Tongue (tissue), 2 donors: ENCODE data around the gene RRAGC. TPM values are rescaled to one million over a fixed set of nuclear protein-coding genes. Genes with fewer than 3 reads are reported as not detected.
"Not testable (repeated sequence)": the region's sequence is repeated elsewhere in the genome, so short reads cannot be mapped to it uniquely, and the experiment has no call there.

Experiments used
- DNase-seq: peaks from one replicate; pipeline ENCODE4 v3.0.0-alpha.2; 2015
- total RNA-seq: library from RNA; depleted of rRNA; stranded (reverse); fragments of >200 nt; gene quantifications from one replicate; pipeline ENCODE4 v1.2.3, GENCODE V29; 2014

RRAGC gene
- total RNA-seq, 1 donor from 2014 or later: 28.0 TPM

DNA sequence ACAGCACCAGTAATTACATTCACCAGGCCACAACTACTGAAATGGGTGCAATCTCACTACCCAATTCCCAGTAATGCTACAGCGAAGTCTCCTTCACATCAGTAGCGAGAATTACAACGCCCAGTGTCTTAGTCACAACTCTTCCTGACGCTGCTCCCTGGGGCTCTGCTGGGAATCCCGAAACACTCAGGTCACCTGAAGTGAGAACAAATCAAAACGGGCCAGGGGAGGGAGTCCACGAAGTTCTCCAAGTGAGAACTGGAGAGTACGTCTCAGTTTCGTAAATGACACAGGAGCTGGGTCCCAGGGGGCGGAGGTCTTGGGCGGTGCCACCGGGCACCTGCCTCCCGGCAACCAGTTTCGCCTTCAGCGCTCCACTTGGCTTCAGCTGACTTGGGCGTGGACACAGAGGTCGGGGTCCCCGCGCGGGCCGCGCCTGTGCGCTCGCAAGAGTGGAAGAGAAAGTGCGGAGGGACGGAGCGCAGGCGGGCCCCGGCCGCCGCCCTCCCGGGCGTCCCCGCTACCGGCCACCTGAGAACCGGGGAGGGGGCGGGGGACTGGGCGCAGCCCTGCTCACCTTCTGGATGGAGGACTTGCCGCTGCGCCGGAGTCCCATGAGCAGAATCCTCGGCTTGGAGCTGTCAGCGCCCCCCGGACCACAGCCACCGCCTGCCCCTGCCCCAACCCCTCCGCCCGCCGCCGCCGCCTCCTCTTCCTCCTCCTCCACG lies 575 bp downstream of the RRAGC start:
- DNase-seq: peak; percentile 53

DNA sequence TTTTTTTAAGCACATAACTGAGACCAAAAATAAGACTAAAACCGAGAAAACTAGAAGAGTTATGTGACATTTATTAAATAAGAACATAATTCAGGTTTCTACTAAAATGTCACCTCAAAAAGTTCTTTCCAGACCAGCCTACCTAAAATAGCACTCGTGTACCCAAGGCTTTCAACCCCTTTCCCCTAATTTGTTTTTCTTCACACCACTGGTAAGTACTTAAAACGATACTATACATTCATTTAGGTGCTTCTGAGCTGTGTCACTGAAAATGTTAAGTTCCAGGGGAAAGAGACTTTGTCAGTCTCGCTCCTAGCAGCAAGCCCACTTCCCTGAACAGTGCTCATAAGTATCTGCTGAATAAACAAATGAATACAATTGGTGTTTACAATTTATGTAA lies 6.8 kb downstream of the RRAGC start:
- DNase-seq: no peak

DNA sequence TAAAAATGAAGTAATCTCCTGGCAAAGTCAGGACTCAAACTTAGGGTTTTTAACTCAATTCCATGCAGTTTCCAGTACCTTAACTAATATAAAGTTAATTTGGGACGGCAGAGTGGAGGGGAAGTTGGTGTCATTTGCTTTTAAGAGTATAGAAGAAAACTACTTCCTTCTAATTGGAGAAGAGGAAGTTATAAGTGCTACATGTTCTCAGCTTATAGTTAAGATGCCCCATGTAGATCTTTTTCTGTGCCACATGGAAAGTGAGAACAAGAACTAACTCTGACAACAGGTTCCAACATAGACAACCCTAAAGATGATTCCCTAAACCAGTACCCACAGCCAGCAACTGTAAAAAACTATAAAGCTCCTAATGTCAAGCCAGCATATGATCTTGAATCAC lies 11.5 kb downstream of the RRAGC start:
- DNase-seq: no peak

DNA sequence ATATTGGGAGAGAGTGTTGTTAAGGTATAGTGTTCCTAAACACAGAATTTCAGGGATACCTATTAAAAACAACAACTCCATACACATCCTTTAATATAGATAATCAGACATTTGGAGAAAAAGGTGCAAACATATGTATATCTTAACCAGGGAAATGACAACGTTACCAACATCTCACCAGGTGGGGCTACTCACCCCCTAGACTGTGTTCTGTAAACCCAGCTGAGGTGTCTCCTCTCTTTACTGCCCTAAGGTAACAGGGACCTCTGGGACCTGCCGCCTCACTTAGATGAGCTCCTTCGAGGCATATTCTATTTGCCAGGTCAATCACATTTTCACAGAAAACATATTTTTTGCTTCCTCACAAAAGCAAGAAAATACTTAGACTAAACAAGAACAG lies 13.4 kb downstream of the RRAGC start:
- no peak for DNase-seq

DNA sequence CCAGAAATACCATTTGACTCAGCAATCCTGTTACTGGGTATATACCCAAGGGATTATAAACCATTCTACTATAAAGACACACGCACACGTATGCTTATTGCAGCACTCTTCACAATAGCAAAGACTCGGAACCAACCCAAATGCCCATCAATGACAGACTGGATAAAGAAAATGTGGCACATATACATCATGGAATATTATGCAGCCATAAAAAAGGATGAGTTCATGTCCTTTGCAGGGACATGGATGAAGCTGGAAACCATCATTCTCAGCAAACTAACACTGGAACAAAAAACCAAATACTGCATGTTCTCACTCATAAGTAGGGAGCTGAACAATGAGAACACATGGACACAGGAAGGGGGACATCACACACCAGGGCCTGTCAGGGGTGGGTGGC lies 14.5 kb downstream of the RRAGC start:
- not testable (repeated sequence) for DNase-seq

DNA sequence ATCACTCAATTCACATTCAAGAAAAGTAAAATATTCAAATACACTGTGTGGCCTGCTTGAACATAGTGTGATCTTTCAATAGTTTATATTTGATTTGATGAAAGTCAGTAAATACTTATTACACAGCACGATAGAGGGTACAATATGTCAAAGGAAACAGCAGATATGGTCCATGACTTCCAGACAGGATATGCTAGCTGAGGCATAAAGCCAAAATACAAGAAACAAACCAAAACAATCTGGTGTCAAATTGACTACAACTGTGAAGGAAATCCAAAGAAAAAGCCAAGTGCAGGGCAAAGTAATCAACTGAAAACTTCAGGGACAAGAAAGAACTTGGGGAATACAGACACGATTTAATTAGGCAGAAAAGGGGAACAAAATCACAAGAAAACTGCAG lies 19.3 kb downstream of the RRAGC start:
- DNase-seq: no peak

DNA sequence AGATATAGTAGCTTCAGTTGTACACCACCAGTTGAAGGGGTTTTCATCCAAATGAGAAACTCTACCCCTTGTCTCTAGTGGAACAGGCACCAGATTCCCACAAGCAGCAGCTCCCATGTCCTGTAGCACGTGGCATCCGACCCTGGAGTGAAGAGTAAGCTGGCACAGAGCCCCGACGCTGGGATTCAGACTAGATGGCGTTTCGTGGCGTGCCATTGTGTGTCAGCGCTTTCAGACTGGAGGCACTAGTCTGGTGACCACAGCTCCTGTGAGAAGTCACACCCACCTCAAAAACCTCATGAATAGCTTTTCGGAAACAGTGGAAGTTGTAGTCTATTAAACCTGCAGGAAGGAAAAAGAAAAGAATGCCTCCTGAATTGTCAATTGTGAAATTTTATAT lies 20.2 kb downstream of the RRAGC start:
- no peak for DNase-seq

DNA sequence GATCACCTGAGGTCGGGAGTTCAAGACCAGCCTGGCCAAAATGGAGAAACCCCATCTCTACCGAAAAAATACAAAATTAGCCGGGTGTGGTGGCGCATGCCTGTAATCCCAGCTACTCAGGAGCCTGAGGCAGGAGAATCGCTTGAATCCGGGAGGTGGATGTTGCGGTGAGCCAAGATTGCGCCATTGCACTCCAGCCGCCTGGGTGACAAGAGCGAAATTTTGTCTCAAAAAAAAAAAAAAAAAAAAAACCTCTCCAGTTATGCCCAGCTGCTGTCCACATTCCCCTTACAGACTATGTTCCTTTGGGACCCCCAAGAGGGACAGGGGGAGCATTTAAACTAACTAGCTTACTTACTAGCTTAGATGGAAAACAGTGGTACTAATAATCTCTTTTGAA lies 23.3 kb downstream of the RRAGC start:
- not testable (repeated sequence) for DNase-seq

DNA sequence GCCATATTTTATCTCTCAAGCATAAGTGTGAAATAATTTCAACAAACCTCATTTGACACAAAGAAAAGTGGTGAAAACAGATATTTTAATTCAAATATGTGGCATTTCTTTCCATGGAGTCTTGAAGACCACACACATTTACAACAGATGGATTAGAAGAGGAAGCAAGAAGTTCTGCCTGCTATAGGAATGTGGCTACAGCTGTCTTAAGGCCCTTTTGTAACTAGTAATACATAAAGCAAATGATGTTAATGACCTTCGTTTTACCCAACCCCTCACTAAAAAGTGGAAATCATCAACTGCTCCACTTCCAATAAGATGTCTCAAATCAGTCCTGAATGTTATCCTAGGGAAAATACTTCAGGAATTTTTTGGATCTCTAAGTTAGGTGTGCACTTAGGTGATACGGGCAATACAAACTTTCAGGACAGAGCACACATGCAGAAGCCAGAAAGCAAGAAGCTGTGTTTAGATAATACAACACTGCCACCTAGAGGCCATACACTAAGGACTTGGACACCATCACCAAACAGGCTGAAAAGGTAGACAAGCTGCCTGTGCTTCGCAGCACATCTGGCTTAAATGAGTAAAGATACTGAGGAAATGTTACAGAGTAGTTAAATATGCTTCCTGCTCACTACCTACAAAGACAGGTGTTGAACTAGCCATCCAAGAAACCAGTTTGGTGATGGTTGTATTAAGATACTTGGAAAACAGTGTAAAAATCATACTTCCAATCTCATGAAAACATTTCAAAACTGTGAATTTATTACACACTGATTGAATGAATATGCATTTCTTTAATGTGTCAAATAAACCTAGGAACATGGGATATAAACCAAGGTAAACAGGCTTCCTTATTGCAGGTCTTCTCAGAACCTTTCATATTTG lies 24.4 kb downstream of the RRAGC start:
- DNase-seq: peak; percentile 94

DNA sequence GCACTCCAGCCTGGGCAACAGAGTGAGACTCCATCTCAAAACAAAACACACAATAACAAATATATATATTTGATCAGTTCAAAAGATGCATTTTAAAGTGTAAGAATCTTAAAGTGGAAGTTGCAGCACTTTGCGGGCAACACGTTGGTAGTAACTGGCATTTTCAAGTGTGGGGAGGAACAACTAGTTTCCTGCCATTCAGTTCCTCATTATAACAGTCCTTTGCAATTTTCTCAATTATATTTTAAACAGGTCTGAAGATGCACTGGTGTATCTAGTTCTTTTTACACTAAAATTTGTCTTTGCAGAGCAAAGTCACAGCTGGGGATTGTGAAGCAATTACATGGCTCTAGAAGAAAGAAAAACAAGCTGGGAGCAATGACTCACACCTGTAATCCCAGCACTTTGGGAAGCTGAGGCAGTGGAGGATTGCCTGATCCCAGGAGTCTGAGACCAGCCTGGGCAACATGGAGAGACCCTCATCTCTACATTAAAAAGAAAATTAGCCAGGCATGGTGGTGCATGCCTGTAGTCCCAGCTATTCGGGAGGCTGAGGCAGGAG lies 25.3 kb downstream of the RRAGC start:
- no peak for DNase-seq

DNA sequence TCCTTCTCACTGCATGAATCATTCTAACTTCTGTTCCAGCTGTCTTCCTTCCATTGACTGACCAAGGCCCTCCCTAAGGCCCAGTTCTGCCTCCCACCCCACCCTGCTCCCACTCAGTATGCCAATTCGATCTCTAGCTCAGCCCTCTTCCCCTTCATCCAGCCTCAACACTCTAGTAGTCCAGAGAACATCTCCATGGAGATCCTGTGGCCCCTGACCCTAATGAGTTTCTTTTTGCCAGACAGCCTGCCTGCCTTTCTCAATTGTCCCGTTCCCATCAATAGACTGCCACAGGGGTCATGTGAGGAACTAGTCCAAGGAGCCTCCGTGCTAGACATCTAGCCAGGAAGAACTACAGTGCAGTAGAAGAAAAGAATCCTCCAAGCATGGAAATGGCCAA lies 26.4 kb downstream of the RRAGC start:
- no peak for DNase-seq

DNA sequence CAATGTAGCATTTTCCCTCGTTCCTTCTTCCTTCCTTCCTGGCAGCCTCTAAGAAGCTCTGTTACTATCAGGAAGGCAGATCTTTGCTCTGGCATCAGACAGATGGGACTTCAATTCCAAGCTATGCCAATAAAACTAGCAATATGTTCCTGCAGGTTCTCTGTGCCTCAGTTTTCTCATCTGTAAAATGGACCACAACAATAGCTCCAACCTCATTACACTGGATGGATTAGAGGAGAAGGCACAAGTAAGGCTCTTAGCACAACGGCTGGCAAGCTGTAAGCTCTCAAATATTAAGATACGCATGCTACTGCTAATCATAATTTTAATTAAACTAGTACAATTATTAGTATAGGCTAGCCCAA lies 27.2 kb downstream of the RRAGC start:
- no peak for DNase-seq

DNA sequence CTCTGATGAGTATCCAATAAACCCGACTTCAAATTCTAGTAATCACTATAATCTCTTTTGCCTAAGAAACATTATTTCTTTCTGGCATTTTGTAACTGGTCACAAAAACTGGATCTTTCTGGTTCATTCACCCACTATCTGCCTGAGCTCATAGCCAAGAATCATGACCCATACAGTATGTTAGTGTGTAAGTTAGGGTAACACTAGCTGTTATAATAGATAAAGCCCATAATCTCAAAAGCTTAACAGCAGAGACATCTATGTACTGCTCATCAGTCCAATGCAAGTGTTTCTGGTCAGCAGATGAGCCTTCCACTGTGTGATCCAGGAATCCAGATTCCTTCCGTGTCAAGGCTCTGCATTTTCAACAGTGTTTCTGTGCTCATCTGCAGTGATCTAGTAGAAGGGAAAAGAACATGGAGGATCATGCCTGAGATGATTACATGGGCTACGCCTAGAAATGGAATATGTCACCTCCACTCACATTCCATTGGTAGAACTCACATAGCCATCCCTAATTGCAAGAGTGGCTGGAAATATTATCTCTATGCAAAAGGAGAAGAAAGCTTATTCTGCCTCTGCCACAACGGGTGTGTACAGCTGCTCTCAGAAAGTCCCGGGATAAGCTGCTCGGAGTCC lies 27.7 kb downstream of the RRAGC start:
- peak; percentile 65 for DNase-seq

DNA sequence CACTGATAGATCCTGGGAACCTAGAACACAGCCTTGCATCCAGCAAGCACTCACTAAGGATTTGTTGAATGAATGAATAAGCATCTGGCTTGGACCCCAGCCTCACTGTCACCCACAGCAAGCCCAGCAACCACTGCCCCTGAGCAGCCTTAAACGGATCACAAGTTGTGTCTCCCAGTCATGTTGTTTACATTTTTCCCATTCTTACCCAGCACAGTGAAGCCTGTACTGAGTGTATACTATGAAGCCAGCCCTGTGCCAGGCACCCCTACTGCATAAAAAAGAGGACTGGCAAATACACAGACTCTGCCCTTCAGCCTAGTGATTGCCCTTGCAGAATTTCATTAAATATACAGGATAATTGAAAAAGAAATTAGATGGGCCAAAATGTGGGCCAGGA lies 30.2 kb downstream of the RRAGC start:
- no peak for DNase-seq

DNA sequence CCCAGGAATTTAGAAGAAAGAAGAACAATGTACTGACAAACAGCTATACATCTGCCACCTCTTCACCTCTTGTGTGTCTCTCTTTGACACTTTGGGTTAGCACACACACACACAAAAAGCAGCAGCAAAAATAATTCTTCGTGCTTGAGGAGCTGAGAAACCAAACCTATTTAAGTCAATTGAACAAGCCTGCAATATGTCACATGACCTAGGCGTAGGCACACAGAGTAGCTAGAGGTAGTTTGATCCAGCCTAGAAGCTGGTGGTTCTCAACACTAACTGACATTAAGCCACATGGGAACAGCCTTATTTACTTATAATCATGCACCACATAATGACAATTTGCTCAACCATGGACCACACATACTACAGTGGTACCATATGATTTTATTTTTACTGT lies 32.3 kb downstream of the RRAGC start:
- no peak for DNase-seq

DNA sequence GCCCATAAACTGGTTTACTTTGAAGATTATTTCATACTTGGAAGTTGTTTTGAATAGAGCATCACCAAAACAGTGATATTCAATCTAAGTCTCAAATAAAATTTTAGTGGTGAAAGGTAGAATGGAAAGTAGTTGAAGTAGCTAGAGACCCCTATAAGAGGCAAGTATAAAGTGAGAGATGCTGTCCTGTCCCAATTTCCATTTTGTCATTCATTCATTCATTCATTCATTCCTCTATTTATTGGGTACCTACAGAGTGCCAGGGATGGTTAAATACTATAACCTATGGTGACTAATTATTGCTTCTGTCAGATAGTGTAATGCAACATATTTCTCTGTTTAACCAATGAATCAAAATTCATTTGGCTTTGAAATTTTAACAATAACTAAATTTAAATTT lies 32.7 kb downstream of the RRAGC start:
- DNase-seq: no peak

DNA sequence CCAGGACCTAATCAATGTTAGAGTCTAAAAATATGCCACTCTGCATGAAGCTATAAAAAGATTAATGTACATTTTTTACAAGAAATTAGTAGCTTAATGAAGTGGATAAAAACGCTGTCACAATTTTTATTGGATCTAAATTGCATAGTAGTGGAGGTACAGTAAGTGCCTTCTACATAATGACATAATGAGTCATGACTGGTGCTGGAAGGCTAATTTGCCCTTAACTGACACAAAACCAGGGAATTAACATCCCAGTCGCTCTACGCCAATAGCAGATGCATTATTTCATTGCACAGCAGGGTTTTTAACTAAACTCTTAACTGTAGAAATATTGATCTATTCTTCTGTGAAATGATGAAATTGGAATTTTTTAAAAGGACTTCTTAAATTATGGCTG lies 33.3 kb downstream of the RRAGC start:
- no peak for DNase-seq

DNA sequence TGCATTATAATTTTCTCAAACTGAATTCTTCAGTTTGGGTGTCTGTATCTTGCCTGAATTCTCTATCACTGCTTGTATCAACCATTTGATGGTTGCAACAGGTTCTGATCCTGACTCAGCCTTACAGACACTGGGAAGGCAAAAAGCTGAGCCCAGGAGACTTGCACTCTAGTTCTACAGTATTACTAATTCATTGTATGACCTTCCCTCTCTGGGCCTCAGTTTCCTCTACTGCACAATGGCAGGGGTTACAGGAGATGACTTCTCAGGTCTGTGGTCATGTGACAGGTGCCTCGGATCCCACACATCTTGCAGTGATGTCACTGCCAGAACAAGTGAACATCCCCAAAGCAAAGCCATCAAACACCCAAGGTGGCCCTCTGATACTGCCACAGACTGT lies 38.7 kb downstream of the RRAGC start:
- no peak for DNase-seq

DNA sequence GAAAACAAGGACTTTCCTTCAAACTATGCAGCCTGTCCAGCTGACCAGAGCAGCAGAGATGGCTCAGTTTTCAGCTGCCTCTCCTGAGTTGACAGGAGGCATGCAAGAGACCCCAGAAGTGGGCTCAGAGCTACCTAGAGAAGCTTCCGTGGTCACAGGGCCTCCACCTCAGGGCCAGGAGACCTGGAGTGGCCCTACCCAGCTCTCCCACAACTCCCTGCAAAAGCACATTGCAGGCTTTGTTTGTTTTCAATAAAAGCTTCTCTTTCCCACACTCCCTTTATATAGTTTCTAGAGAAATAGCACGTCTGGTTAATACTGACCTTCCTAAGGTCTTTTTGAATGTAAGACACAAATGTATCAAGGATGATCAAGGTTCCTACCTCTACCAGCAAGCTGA lies 40.1 kb downstream of the RRAGC start:
- no peak for DNase-seq

DNA sequence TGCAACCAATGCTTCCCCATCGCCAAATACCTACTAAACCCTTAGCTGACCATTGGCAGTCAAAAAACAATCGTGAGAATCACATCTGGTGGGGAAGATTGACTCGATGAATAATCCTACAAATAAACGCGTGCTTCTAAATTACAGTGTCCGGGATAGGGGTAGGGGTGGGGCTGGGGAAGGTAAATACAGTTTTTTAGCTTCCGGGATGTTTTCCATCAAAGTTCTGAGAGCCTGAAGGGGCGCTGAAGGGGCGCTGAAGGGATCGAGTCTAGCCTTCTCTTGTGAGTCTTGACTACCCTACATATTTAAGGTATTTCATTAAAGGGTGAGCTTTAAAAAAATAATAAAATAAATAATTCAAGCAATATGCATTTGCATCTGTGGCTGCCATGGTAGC lies 40.5 kb downstream of the RRAGC start:
- no peak for DNase-seq

DNA sequence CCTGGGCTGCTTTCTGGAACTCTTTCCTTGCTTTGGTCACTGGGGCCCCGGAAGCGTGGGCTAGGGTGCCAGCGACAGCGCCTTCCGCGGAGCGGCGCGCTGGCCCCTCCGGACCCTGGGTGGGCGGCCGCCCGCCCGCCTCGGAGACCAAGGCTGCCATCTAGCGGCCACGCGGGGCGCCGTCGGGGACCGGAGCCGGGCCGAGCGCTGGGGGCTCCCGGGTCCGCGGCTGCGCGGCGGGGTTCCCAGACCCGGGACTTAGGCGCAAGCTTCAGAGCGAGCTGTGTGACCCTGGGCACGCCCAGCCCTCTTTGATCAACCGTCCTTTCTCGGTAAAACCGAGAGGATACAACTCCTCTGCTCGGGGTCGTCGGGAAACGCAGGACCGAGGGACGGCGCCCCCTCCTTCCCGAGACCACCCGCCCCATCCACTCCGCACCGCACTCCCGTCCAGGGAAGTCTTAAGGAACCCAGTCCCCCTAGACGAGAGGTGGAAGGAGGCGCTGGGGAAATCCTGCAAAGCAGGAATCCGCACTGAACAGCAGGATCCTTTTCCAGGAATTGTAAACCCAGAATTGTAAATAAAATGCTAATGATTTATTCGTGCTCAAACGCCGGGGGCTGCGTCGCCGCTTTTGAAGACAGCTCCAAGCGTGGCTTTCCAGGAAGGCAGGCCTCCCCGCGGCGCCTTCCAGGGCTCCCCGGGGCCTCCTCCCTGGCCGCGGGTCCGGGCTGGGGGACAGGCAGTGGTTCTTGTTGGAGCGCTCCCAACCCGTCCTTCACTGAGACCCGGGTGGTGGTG lies 41.2 kb downstream of the RRAGC start:
- DNase-seq: peak; percentile 64
